DOHH2 (cell line): ENCODE data around the gene VSIG10L.

Experiments
- EZH2phosphoT487 ChIP-seq: fragments of 200-600 bp; sonication (generic); IDR thresholded peaks from 2 replicates; pipeline ENCODE4 v1.6.1; 2017; ENCODE audit warnings: borderline replicate concordance, mild to moderate bottlenecking, antibody characterized with exemption, low read length, moderate library complexity, mixed read lengths
- TF ChIP-seq, protein P1 (sequence below): fragments of 200-600 bp; sonication (generic); IDR thresholded peaks from one replicate; pipeline ENCODE4 v1.5.1; 2014; ENCODE audit warnings: antibody characterized with exemption, mild to moderate bottlenecking, low read depth, low read length; ENCODE audit not compliant: poor library complexity, severe bottlenecking

DNA sequence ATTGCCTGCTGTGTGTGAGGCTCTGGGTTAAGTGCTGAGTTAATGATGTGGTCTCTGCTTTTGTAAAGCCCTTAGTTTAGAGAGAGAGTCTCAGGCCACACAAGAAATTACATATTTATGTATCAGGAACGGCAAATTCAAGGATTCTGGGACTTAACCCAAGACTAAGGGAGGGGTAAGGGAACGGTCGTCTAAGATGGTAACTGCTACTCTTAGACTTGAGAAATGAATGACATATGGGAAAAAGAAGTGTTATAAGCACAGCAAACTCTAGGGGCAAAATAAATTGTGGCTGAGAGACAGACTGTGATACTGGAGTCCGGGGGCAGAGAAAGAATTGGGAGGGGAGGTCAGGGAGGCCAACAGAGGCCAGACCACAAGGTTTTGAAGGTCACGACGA, 10.2 kb downstream of the VSIG10L start:
- TF ChIP-seq, protein P1, sequence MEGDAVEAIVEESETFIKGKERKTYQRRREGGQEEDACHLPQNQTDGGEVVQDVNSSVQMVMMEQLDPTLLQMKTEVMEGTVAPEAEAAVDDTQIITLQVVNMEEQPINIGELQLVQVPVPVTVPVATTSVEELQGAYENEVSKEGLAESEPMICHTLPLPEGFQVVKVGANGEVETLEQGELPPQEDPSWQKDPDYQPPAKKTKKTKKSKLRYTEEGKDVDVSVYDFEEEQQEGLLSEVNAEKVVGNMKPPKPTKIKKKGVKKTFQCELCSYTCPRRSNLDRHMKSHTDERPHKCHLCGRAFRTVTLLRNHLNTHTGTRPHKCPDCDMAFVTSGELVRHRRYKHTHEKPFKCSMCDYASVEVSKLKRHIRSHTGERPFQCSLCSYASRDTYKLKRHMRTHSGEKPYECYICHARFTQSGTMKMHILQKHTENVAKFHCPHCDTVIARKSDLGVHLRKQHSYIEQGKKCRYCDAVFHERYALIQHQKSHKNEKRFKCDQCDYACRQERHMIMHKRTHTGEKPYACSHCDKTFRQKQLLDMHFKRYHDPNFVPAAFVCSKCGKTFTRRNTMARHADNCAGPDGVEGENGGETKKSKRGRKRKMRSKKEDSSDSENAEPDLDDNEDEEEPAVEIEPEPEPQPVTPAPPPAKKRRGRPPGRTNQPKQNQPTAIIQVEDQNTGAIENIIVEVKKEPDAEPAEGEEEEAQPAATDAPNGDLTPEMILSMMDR: no peak
- no peak for TF ChIP-seq EZH2phosphoT487
